BE2C (cell line): Measurements from ENCODE around the gene ADCY5.

Experiments used
- DNase-seq: peaks from one replicate; pipeline ENCODE4 v3.0.0-alpha.2; 2020
- H3K27me3 ChIP-seq: fragments of 250-450 bp; sonication (Bioruptor Pico); 2 replicates; pipeline ENCODE4 v1.5.1; 2020; ENCODE audit warnings: mild to moderate bottlenecking
- H3K36me3 ChIP-seq: fragments of 250-450 bp; sonication (Bioruptor Pico); 2 replicates; pipeline ENCODE4 v1.5.1; 2020; ENCODE audit warnings: mild to moderate bottlenecking
- H3K4me1 ChIP-seq: fragments of 250-450 bp; sonication (Bioruptor Pico); 2 replicates; pipeline ENCODE4 v1.5.1; 2020
- H3K4me3 ChIP-seq: 2 replicates; pipeline ENCODE4 v1.5.1; 2011; ENCODE audit warnings: low read depth, low read length
- H3K9me3 ChIP-seq: fragments of 250-450 bp; sonication (Bioruptor Pico); 2 replicates; pipeline ENCODE4 v1.5.1; 2020
- TF ChIP-seq, protein P1 (sequence below): IDR thresholded peaks from 2 replicates; pipeline ENCODE4 v1.5.1; 2012; ENCODE audit warnings: mild to moderate bottlenecking, low read depth, low read length

The ADCY5 gene

DNA sequence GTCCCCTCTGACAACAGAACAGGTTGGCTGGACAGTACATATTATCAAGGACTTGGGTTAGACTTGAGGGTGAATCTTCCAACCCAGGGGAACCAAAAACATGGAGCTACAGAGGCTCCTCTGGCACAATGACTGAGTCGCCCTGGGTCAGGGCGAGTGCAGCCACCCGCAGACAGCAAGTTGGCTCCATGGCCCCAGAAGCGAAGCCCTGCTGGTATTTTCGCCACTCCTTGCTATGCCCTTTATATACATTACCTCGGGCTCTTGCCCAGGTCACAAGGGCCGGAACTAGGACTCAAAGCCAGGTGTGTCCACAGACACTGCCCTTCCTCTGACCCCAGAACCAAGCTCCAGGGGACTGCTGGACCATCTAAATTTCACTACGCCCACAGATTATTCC, 64.6 kb downstream of the ADCY5 start:
- Histone ChIP-seq H3K27me3 (no peaks in the 10 kb centered on the region), H3K36me3 (no peaks in the 10 kb centered on the region), H3K9me3 (no peaks in the 10 kb centered on the region), H3K4me3 (no peak overlapping the region), H3K4me1 (no peaks in the 10 kb centered on the region)
- TF ChIP-seq, protein P1, sequence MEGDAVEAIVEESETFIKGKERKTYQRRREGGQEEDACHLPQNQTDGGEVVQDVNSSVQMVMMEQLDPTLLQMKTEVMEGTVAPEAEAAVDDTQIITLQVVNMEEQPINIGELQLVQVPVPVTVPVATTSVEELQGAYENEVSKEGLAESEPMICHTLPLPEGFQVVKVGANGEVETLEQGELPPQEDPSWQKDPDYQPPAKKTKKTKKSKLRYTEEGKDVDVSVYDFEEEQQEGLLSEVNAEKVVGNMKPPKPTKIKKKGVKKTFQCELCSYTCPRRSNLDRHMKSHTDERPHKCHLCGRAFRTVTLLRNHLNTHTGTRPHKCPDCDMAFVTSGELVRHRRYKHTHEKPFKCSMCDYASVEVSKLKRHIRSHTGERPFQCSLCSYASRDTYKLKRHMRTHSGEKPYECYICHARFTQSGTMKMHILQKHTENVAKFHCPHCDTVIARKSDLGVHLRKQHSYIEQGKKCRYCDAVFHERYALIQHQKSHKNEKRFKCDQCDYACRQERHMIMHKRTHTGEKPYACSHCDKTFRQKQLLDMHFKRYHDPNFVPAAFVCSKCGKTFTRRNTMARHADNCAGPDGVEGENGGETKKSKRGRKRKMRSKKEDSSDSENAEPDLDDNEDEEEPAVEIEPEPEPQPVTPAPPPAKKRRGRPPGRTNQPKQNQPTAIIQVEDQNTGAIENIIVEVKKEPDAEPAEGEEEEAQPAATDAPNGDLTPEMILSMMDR: no peak
- no peak for DNase-seq

DNA sequence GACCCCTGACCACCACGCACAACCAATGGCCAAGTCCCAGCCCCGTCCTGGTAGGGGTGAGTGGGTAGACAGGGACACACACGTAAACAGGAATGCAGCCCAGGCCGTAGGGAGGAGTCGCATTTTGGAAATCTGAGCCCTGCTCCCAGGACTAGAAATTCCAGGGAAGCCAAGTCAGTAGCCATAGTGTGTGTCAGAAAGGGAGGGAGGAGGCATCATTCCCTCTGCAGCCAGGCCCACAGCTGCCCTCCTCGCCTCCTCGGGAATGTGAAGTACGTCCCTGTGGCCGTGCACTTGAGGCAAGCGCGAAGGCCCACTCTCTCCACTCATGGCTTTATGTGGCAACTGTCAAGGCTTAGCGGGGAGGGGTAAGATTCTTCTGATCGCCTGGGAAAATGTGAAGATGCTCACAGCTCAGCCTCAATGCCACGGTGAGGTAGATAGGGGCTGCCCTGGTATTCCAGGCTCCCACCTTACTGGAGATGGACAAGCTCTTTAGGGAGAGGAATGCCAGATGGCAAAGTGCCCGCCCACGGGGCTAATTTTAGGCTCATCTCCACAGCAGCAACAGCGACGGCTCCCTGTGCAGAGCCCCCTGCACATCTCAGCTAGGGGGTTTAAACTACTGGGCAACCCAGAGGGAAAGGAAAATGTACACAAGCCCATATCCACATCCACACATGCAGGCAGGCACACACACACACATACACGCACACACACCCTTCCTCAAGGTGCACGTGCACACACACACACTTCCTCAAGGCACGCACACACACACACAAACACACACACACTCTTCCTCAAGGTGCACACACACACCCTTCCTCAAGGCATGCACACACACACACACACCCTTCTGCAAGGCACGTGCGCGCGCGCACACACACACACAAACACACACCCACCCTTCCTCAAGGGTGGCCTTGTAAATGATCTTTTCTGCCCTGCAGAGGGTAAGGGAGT, 65.5 kb downstream of the ADCY5 start:
- Histone ChIP-seq H3K27me3 (no peaks in the 10 kb centered on the region), H3K36me3 (no peaks in the 10 kb centered on the region), H3K4me1 (no peaks in the 10 kb centered on the region), H3K9me3 (no peaks in the 10 kb centered on the region), H3K4me3 (no peak overlapping the region)
- TF ChIP-seq, protein P1: no peak
- DNase-seq: no peak

DNA sequence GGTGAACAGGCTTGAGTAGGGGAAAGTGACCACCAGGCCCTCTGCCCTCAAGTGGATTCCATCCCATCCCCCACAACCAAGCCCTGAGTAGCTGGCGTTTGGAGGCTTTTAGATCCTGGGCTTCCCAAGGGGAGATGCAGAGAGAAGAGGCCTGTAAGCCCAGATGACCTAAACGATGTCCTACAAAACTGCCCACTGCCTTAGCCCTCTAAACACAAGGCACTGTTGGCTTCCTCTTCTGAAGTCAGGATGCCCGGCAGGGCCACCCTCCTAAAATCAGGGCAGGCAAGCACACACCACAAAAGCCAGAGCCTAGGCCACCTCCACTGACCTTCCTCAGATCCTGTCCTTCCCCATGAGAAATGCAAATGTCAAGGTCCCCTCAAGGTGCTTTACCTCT, 68.6 kb downstream of the ADCY5 start:
- H3K4me1 ChIP-seq: no peaks in the 10 kb centered on the region
- no peaks in the 10 kb centered on the region for H3K9me3 ChIP-seq
- H3K27me3 ChIP-seq: no peaks in the 10 kb centered on the region
- no peak for DNase-seq
- no peaks in the 10 kb centered on the region for H3K36me3 ChIP-seq
- TF ChIP-seq, protein P1: no peak
- no peak overlapping the region for H3K4me3 ChIP-seq

DNA sequence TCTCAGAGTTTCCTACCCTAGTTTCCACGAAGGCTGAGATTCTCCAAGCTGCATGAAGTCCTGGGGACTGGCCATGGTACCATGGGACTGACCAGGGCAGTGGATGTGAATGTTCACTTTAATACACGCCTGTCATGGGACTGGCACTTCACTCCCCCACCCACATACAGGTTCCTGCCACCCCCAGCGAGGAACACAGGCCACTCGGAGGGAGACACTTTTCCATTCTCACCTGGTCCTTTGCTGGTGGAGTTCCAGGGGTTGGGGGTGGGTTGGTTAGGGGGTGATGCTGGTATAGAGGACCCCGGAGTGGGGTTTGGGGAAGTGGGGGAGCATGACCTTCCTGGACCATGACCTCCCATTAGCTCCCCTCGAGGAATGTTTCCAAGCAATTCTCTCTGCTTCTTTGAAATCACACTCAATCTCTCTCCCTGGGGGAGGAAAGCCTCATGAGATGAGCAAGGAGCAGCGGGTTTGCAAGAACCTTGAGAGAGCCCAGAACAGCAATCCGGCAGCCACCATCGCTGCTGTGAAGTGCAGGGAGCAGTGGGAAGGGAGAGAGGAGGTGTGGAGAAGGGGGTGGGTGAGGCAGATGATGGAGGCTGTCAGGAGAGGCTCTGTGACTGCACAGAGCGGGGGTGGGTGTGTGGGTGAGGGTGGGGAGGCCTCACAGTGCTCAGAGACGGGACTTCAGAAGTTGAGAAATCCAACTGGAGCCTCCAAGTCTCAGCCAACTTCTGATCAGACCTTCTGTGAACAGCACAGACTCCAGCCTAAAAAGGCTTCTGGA, 69.7 kb downstream of the ADCY5 start:
- no peaks in the 10 kb centered on the region for H3K27me3 ChIP-seq
- no peaks in the 10 kb centered on the region for H3K36me3 ChIP-seq
- H3K4me3 ChIP-seq: no peak overlapping the region
- no peak for DNase-seq
- no peaks in the 10 kb centered on the region for H3K4me1 ChIP-seq
- no peaks in the 10 kb centered on the region for H3K9me3 ChIP-seq
- TF ChIP-seq, protein P1: no peak

DNA sequence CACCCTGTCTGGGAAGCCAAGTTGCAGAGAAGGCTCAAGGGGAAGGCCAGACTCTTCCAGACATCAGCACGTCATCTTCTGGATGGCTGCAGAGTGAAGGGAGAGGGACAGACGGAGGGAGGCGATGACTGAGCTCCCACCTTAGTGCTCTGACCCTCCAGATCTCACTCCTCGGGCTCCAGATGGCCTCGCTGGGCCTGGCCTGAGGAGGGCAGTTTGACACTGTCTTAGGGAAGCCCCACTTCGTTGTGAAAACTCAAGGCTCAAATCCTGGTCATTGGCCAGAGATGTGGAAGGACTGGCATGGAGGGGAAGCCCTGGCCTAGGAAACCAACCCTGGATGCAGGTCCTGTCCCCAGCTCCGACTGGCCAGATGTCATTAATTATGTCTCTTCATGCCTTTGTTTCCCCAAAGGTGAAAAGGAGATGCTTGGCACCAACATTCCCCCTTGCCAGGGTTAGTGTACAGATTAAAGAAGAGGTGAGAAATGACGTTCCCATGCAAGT, 70.4 kb downstream of the ADCY5 start:
- no peak overlapping the region for H3K4me3 ChIP-seq
- no peaks in the 10 kb centered on the region for H3K4me1 ChIP-seq
- TF ChIP-seq, protein P1: no peak
- no peaks in the 10 kb centered on the region for H3K36me3 ChIP-seq
- H3K9me3 ChIP-seq: no peaks in the 10 kb centered on the region
- no peaks in the 10 kb centered on the region for H3K27me3 ChIP-seq
- DNase-seq: no peak
